ENCODE measurements around the gene LRRC56. TPM values are rescaled to one million over a fixed set of nuclear protein-coding genes. Genes with fewer than 3 reads are reported as not detected.
A peak's percentile ranks its signal among the peaks of the same experiment; 100 is the strongest.

LRRC56 gene
- total RNA-seq, 2 donors from 2014 or later, result 3.0 to 4.3 TPM

DNA sequence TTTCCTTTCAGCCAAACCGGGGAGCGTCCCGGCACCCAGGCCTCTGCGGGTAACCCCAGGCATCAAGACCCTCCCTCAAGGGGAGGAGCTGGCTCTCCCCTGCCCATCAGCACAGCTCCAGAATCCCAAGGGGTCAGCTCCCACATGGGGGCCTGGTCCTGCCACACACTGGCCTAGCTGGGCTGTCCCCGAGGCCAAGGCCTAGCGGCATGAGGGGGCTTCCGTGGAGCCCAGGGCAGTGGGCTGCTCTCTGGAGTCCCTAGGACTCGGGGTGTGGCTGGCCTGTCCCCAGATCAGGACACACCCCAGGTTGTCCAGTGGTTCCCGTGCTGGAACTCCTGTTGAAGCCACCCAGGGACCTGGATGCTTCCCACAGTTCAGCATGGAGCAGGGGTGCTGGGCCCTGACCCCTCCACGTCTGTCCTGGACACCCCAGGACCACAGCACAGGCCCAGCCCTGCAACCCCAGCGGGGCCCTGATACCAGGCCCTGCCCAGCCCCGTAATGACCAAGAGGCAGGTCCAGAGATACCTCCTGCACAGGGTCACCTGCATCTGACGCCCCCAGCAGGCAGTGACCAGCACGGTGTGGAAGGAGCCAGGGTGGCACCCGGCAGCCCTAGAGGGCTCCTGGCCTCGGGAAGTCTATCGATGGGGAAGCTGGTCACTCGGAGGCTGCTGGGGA, 7.5 kb upstream of the LRRC56 start:
- Mint-ChIP-seq H3K4me3 (no peak overlapping the region), H3K36me3 (ENCODE audit: low read depth) (peaks cover 10% of the 10 kb centered on the region), H3K9me3 (no peaks in the 10 kb centered on the region), H3K4me1 (no peaks in the 10 kb centered on the region), H3K27me3 (ENCODE audit: insufficient read depth) (no peaks in the 10 kb centered on the region), H3K27ac (no peak overlapping the region)
- Histone ChIP-seq H3K9ac (ENCODE audit: extremely low read depth, low read length, poor library complexity, severe bottlenecking) (no peak overlapping the region), H3K9me3 (ENCODE audit: control insufficient read depth, low read length) (no peaks in the 10 kb centered on the region), H3K36me3 (ENCODE audit: control insufficient read depth, insufficient read depth, low read length) (peaks cover 8% of the 10 kb centered on the region), H3K4me3 (ENCODE audit: low read length) (no peak overlapping the region), H3K27me3 (ENCODE audit: control insufficient read depth, insufficient read depth, low read length, poor library complexity, severe bottlenecking) (no peaks in the 10 kb centered on the region), H3K4me1 (ENCODE audit: control insufficient read depth, insufficient read depth, low read length) (no peaks in the 10 kb centered on the region), H3K27ac (ENCODE audit: low read depth, low read length) (no peak overlapping the region)
- 93 to 94% methylated on average over 11 to 18 of the region's 18 CpGs for WGBS, 2 experiments (ENCODE audit: insufficient coverage in 1 of 2, insufficient read length in 1 of 2)
- no peak for DNase-seq
- TF ChIP-seq, protein P1, sequence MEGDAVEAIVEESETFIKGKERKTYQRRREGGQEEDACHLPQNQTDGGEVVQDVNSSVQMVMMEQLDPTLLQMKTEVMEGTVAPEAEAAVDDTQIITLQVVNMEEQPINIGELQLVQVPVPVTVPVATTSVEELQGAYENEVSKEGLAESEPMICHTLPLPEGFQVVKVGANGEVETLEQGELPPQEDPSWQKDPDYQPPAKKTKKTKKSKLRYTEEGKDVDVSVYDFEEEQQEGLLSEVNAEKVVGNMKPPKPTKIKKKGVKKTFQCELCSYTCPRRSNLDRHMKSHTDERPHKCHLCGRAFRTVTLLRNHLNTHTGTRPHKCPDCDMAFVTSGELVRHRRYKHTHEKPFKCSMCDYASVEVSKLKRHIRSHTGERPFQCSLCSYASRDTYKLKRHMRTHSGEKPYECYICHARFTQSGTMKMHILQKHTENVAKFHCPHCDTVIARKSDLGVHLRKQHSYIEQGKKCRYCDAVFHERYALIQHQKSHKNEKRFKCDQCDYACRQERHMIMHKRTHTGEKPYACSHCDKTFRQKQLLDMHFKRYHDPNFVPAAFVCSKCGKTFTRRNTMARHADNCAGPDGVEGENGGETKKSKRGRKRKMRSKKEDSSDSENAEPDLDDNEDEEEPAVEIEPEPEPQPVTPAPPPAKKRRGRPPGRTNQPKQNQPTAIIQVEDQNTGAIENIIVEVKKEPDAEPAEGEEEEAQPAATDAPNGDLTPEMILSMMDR (conservative IDR thresholded peaks at IDR 0.05), result no peak

DNA sequence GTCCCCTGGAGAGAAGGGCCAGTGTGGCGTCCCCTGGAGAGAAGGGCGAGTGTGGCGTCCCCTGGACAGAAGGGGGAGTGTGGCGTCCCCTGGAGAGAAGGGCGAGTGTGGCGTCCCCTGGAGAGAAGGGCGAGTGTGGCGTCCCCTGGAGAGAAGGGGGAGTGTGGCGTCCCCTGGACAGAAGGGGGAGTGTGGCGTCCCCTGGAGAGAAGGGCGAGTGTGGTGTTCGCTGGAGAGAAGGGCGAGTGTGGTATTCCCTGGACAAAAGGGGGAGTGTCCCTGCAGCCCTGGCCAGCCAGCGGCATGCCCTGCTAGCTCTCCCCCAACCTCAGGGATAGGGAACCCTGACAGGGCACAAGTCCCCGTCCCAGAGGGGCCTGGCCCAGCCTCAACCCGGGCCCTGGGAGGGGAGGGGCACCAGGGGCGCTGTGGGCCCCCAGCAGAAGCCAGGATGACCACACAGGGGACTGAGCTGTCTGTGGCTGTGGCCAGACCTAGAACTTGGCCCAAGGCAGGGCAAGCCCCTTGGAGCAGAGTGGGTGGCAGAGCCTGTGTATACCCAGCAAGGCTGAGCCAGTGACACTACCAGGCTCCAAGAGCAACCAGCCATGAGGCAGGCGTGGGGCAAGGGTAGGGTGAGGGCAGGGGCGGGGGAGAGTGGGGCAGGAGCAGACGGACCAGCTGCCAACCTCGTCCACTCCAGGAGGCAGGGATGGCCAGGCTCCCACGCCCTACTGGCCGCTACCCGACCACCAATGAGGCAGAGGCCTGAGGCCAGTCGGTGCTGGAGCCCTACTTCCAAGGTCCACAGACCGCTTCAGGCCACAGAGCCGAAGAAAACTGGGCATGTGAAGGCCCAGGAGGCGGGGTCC, 6.1 kb upstream of the LRRC56 start:
- Histone ChIP-seq H3K27ac (ENCODE audit: low read depth, low read length) (peak overlapping the region; percentile 24), H3K27me3 (ENCODE audit: control insufficient read depth, insufficient read depth, low read length, poor library complexity, severe bottlenecking) (no peaks in the 10 kb centered on the region), H3K4me3 (ENCODE audit: low read length) (no peak overlapping the region), H3K9me3 (ENCODE audit: control insufficient read depth, low read length) (no peaks in the 10 kb centered on the region), H3K4me1 (ENCODE audit: control insufficient read depth, insufficient read depth, low read length) (no peaks in the 10 kb centered on the region), H3K36me3 (ENCODE audit: control insufficient read depth, insufficient read depth, low read length) (peaks cover 8% of the 10 kb centered on the region), H3K9ac (ENCODE audit: extremely low read depth, low read length, poor library complexity, severe bottlenecking) (no peak overlapping the region)
- 95 to 96% methylated on average over 14 to 28 of the region's 28 CpGs for WGBS, 2 experiments (ENCODE audit: insufficient coverage in 1 of 2, insufficient read length in 1 of 2)
- H3K27me3 Mint-ChIP-seq (ENCODE audit: insufficient read depth), result peaks cover 2% of the 10 kb centered on the region
- DNase-seq, result peak; percentile 35
- no peaks in the 10 kb centered on the region for H3K9me3 Mint-ChIP-seq
- no peak overlapping the region for H3K4me3 Mint-ChIP-seq
- no peaks in the 10 kb centered on the region for H3K4me1 Mint-ChIP-seq
- TF ChIP-seq, protein P1 (conservative IDR thresholded peaks at IDR 0.05), result no peak
- H3K27ac Mint-ChIP-seq, result no peak overlapping the region
- peaks cover 10% of the 10 kb centered on the region for H3K36me3 Mint-ChIP-seq (ENCODE audit: low read depth)

DNA sequence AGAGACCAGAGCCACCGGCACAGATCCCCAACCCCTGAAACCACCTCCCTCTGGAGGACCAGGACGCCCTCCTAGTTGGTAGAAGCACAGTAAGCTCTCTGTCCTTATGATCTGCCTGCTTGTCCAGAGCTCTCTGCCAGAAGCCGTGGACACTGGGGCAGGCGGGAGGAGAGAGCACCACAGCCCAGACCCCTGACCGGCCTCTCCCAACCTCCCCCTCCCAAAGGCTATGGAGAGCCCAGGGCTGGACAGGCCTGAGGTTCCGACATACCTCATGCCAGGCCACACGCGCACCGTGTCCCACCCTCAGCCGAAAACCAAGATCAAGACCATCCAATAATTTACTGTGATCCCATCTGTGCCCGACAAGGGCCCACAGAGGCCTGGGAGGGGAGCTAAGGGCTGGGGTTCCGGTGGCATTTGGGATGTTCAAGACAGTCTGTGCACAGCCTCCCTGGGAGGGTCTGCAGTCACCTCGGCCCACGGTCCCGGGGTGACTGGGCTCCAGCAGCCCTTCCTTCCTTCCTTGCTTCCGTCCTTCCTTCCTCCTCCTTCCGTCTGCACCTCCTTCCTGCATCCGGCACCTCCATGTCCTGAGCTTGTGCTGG, 5.3 kb upstream of the LRRC56 start:
- H3K4me1 Mint-ChIP-seq, result no peaks in the 10 kb centered on the region
- H3K9me3 Mint-ChIP-seq, result no peaks in the 10 kb centered on the region
- peaks cover 10% of the 10 kb centered on the region for H3K36me3 Mint-ChIP-seq (ENCODE audit: low read depth)
- TF ChIP-seq, protein P1 (conservative IDR thresholded peaks at IDR 0.05), result no peak
- Histone ChIP-seq H3K9me3 (ENCODE audit: control insufficient read depth, low read length) (no peaks in the 10 kb centered on the region), H3K4me1 (ENCODE audit: control insufficient read depth, insufficient read depth, low read length) (no peaks in the 10 kb centered on the region), H3K27ac (ENCODE audit: low read depth, low read length) (no peak overlapping the region), H3K27me3 (ENCODE audit: control insufficient read depth, insufficient read depth, low read length, poor library complexity, severe bottlenecking) (no peaks in the 10 kb centered on the region), H3K36me3 (ENCODE audit: control insufficient read depth, insufficient read depth, low read length) (peaks cover 8% of the 10 kb centered on the region), H3K4me3 (ENCODE audit: low read length) (no peak overlapping the region), H3K9ac (ENCODE audit: extremely low read depth, low read length, poor library complexity, severe bottlenecking) (no peak overlapping the region)
- DNase-seq, result peak; percentile 37
- H3K27me3 Mint-ChIP-seq (ENCODE audit: insufficient read depth), result peaks cover 6% of the 10 kb centered on the region
- no peak overlapping the region for H3K27ac Mint-ChIP-seq
- H3K4me3 Mint-ChIP-seq, result no peak overlapping the region
- WGBS, 2 experiments (ENCODE audit: insufficient coverage in 1 of 2, insufficient read length in 1 of 2), result 95 to 96% methylated on average over 9 to 18 of the region's 18 CpGs
